Keratinocyte (primary cell): ENCODE results near the gene EZH1. TPM values are rescaled to one million over a fixed set of nuclear protein-coding genes. Genes with fewer than 3 reads are reported as not detected.
A peak's percentile ranks its signal among the peaks of the same experiment; 100 is the strongest.

Experiments used
- DNase-seq: peaks from one replicate; pipeline ENCODE4 v3.0.0-alpha.2; 2011; ENCODE audit warnings: low read depth, missing footprints, low spot score
- FAIRE-seq: peaks from 2 replicates; lab custom pipeline; 2011; peaks lifted over from hg19 to GRCh38; lab: Jason Lieb, UNC
- H2AFZ ChIP-seq: 2 replicates; pipeline ENCODE4 v1.6.0; 2012; ENCODE audit warnings: low read length, control low read depth, inconsistent platforms; ENCODE audit not compliant: control insufficient read depth
- H3K27ac ChIP-seq: 2 replicates; pipeline ENCODE4 v1.5.1; 2011; ENCODE audit warnings: low read length; ENCODE audit not compliant: control insufficient read depth, insufficient read depth
- H3K27me3 ChIP-seq: 3 replicates; pipeline ENCODE4 v1.6.0; 2011; ENCODE audit warnings: low read length; ENCODE audit not compliant: control insufficient read depth, insufficient read depth; ENCODE audit errors: extremely low read depth
- H3K36me3 ChIP-seq, 2 experiments: 2 replicates in 1 of 2; 3 replicates in 1 of 2; pipeline ENCODE4 v1.5.1; 2011; ENCODE audit warnings: low read length in 2 of 2, mild to moderate bottlenecking in 1 of 2; ENCODE audit not compliant: control insufficient read depth in 2 of 2, insufficient read depth in 2 of 2; ENCODE audit errors: extremely low read depth in 1 of 2
- H3K4me1 ChIP-seq: 3 replicates; pipeline ENCODE4 v1.5.1; 2011; ENCODE audit warnings: low read length; ENCODE audit not compliant: control insufficient read depth, insufficient read depth; ENCODE audit errors: extremely low read depth
- H3K4me2 ChIP-seq: 3 replicates; pipeline ENCODE4 v1.6.0; 2011; ENCODE audit warnings: low read depth, low read length; ENCODE audit not compliant: control insufficient read depth, insufficient read depth; ENCODE audit errors: extremely low read depth
- H3K4me3 ChIP-seq, 3 experiments: fragments of 200-600 bp in 1 of 3; sonication (generic) in 1 of 3; 2 replicates in 2 of 3; 3 replicates in 1 of 3; pipeline ENCODE4 v1.5.1; 2011 to 2016; ENCODE audit warnings: low read length in 3 of 3, mild to moderate bottlenecking in 3 of 3, control low read depth in 2 of 3, inconsistent platforms in 1 of 3, low read depth in 1 of 3, mixed read lengths in 1 of 3, mixed run types in 1 of 3, moderate library complexity in 1 of 3; ENCODE audit not compliant: control insufficient read depth in 2 of 3, insufficient read depth in 2 of 3; ENCODE audit errors: extremely low read depth in 1 of 3
- H3K79me2 ChIP-seq: 2 replicates; pipeline ENCODE4 v1.6.0; 2012; ENCODE audit warnings: low read length; ENCODE audit not compliant: control insufficient read depth, insufficient read depth
- H3K9ac ChIP-seq: 3 replicates; pipeline ENCODE4 v1.6.0; 2011; ENCODE audit warnings: low read length; ENCODE audit not compliant: control insufficient read depth, insufficient read depth; ENCODE audit errors: extremely low read depth
- H3K9me1 ChIP-seq: 3 replicates; pipeline ENCODE4 v1.6.0; 2011; ENCODE audit warnings: low read length; ENCODE audit not compliant: control insufficient read depth, insufficient read depth; ENCODE audit errors: extremely low read depth
- H3K9me3 ChIP-seq: 2 replicates; pipeline ENCODE4 v1.5.1; 2012; ENCODE audit warnings: low read depth, low read length; ENCODE audit not compliant: control insufficient read depth
- H4K20me1 ChIP-seq: 3 replicates; pipeline ENCODE4 v1.6.0; 2011; ENCODE audit warnings: low read length; ENCODE audit not compliant: control insufficient read depth, insufficient read depth; ENCODE audit errors: extremely low read depth
- CTCF ChIP-seq, 3 experiments: IDR thresholded peaks in 1 of 3; conservative IDR thresholded peaks in 1 of 3; optimal IDR thresholded peaks in 1 of 3; 2 replicates in 2 of 3; 3 replicates in 1 of 3; pipeline versions ENCODE3 to v1.5.1; 2011; ENCODE audit warnings: low read length in 3 of 3, mild to moderate bottlenecking in 3 of 3, moderate library complexity in 2 of 3, control low read depth in 1 of 3, inconsistent platforms in 1 of 3; ENCODE audit not compliant: insufficient read depth in 2 of 3; ENCODE audit errors: extremely low read depth in 1 of 3
- EZH2 ChIP-seq: IDR thresholded peaks from one replicate; pipeline ENCODE4 v1.6.1; 2012; ENCODE audit warnings: inconsistent platforms, mild to moderate bottlenecking, low read length, moderate library complexity
- dilution Hi-C: fragments of 300-500 bp; cut with MboI; formaldehyde crosslinking; loops from one replicate; pipeline ENCODE4 v1.7.0; 2020; ENCODE audit warnings: low sequenced_read_pairs; ENCODE audit not compliant: extremely low pct_ligation_motif_present
- polyA minus RNA-seq, 3 experiments: library from RNA; depleted of rRNA, polyadenylated mRNA; stranded (reverse); fragments of >200 nt; gene quantifications; 1 replicate in 1 of 3; 2 replicates in 1 of 3; 3 replicates in 1 of 3; pipeline ENCODE4 v1.2.3, GENCODE V29; 2011
- polyA plus RNA-seq, 5 experiments: library from polyadenylated mRNA; depleted of rRNA in 3 of 5; stranded (reverse) in 3 of 5; stranded (forward) in 1 of 5; unstranded in 1 of 5; fragments of >200 nt; gene quantifications; 1 replicate in 1 of 5; 2 replicates in 3 of 5; 3 replicates in 1 of 5; pipeline versions ENCODE4 v1.2.1 to v1.2.3, GENCODE V29; 2011 to 2012; ENCODE audit warnings: missing spikeins in 2 of 5, low read depth in 1 of 5, low replicate concordance in 1 of 5

The EZH1 gene
- 13.6 to 18.4 TPM (median 18.3 TPM) in 3 replicates for polyA plus RNA-seq
- polyA plus RNA-seq (2011; ENCODE audit: low read depth): 19.8 TPM
- 6.7 and 9.7 TPM in 2 replicates for polyA plus RNA-seq (2011; cell fraction: cytosol; rRNA removed)
- 93.1 and 102 TPM in 2 replicates for polyA plus RNA-seq (2011; cell fraction: nucleus; rRNA removed)
- polyA plus RNA-seq (2012; ENCODE audit: low replicate concordance): 6.7 and 16.7 TPM in 2 replicates
- polyA minus RNA-seq: 24.2 to 35.1 TPM (median 30.9 TPM) in 3 replicates
- 6.9 TPM for polyA minus RNA-seq (2011; cell fraction: cytosol; rRNA and poly(A)+ RNA removed)
- polyA minus RNA-seq (2011; cell fraction: nucleus; rRNA and poly(A)+ RNA removed): 15.0 and 27.4 TPM in 2 replicates

GRCh38 chr17:42744806-42745617, at the start of gene EZH1:
EZH1 (minus strand) TSS chr17:42745040; CDS start chr17:42728941, 16,099 bp downstream.
- dilution Hi-C loops: no loop called here
- H3K4me2 ChIP-seq: peak within 1 kb of the TSS; percentile 99
- no peaks in the 10 kb centered on the region for H3K9me1 ChIP-seq
- no peaks in the 10 kb centered on the region for H3K36me3 ChIP-seq
- TF ChIP-seq CTCF (optimal IDR thresholded peaks at IDR 0.05 in 1 of 3, IDR thresholded peaks at IDR 0.05 in 1 of 3, conservative IDR thresholded peaks at IDR 0.05 in 1 of 3; ENCODE audit: extremely low read depth in 1 of 3, insufficient read depth in 2 of 3, low read length in 3 of 3) (no peak), EZH2 (no peak)
- H3K27ac ChIP-seq: peak within 1 kb of the TSS; percentile 76
- no peaks in the 10 kb centered on the region for H3K9me3 ChIP-seq
- H3K4me3 ChIP-seq: peak within 1 kb of the TSS; percentile 65 to 83 (median 80)
- no peaks in the 10 kb centered on the region for H4K20me1 ChIP-seq
- H3K9ac ChIP-seq: peak within 1 kb of the TSS; percentile 86
- H3K27me3 ChIP-seq: no peaks in the 10 kb centered on the region
- peak within 1 kb of the TSS; percentile 86 for H2AFZ ChIP-seq
- DNase-seq (peak; percentile 45), FAIRE-seq (no peak)
- H3K4me1 ChIP-seq: peaks cover 8% of the 10 kb centered on the region
- H3K79me2 ChIP-seq: peaks cover 5% of the 10 kb centered on the region

GRCh38 chr17:42792545-42792944, 47.7 kb upstream of the EZH1 start:
- Histone ChIP-seq H3K9me1 (no peaks in the 10 kb centered on the region), H3K9ac (no peak overlapping the region), H3K27ac (no peak overlapping the region), H3K79me2 (peaks cover under 1% of the 10 kb centered on the region), H3K4me1 (peaks cover 9% of the 10 kb centered on the region), H2AFZ (no peak overlapping the region), H3K27me3 (peaks cover 1% of the 10 kb centered on the region), H3K9me3 (no peaks in the 10 kb centered on the region), H3K4me2 (no peak overlapping the region), H3K4me3 (no peak overlapping the region), H3K36me3 (peaks cover 0 to 5% of the 10 kb centered on the region in 2 experiments), H4K20me1 (no peaks in the 10 kb centered on the region)
- TF ChIP-seq CTCF (optimal IDR thresholded peaks at IDR 0.05 in 1 of 3, IDR thresholded peaks at IDR 0.05 in 1 of 3, conservative IDR thresholded peaks at IDR 0.05 in 1 of 3; ENCODE audit: extremely low read depth in 1 of 3, insufficient read depth in 2 of 3, low read length in 3 of 3) (no peak), EZH2 (no peak)
- dilution Hi-C loops: no loop called here
- DNase-seq (no peak), FAIRE-seq (no peak)
